NCI-H446 treated with DMSO at 0.1 percent for 48 hours (cell line): ENCODE data around the gene LAMB4.

Source experiments
- DNase-seq: peaks from one replicate; lab custom pipeline; 2025; lab: John Stamatoyannopoulos, UW

Gene LAMB4

GRCh38 chr7:108130261-108130660 is at the start of gene LAMB4:
LAMB4 (minus strand) TSS chr7:108130361; CDS start chr7:108123164, 7,197 bp downstream.
- DNase-seq, result no peak

- DNase-seq, result no peak
Observed at GRCh38 chr7:108178398-108178797, 48.2 kb upstream of the LAMB4 start.

- no peak for DNase-seq
Observed at GRCh38 chr7:108171164-108171563, 41.0 kb upstream of the LAMB4 start.

- DNase-seq, result no peak
Observed at GRCh38 chr7:108170251-108170650, 40.1 kb upstream of the LAMB4 start.

- no peak for DNase-seq
Observed at GRCh38 chr7:108167460-108167859, 37.3 kb upstream of the LAMB4 start.

GRCh38 chr7:108166687-108167086 is 36.5 kb upstream of the LAMB4 start:
- DNase-seq, result no peak

GRCh38 chr7:108165723-108166122 is 35.6 kb upstream of the LAMB4 start:
- DNase-seq, result no peak

GRCh38 chr7:108164946-108165345 is 34.8 kb upstream of the LAMB4 start:
- no peak for DNase-seq

- DNase-seq, result no peak
Observed at GRCh38 chr7:108164342-108164741, 34.2 kb upstream of the LAMB4 start.

GRCh38 chr7:108158776-108159175 is 28.6 kb upstream of the LAMB4 start:
- no peak for DNase-seq

- DNase-seq, result no peak
Observed at GRCh38 chr7:108157606-108158335, 27.6 kb upstream of the LAMB4 start.

- no peak for DNase-seq
Observed at GRCh38 chr7:108156897-108157605, 26.9 kb upstream of the LAMB4 start.

- no peak for DNase-seq
Observed at GRCh38 chr7:108152198-108152597, 22.0 kb upstream of the LAMB4 start.

GRCh38 chr7:108149908-108150307 is 19.7 kb upstream of the LAMB4 start:
- DNase-seq, result no peak

- no peak for DNase-seq
Observed at GRCh38 chr7:108149119-108149518, 19.0 kb upstream of the LAMB4 start.

- no peak for DNase-seq
Observed at GRCh38 chr7:108147031-108147563, 16.9 kb upstream of the LAMB4 start.

GRCh38 chr7:108146070-108146842 is 16.1 kb upstream of the LAMB4 start:
- peak; percentile 12 for DNase-seq

GRCh38 chr7:108145401-108145800 is 15.2 kb upstream of the LAMB4 start:
- DNase-seq, result no peak

- DNase-seq, result no peak
Observed at GRCh38 chr7:108144931-108145330, 14.8 kb upstream of the LAMB4 start.

- DNase-seq, result no peak
Observed at GRCh38 chr7:108143658-108144420, 13.7 kb upstream of the LAMB4 start.

- no peak for DNase-seq
Observed at GRCh38 chr7:108142675-108143259, 12.6 kb upstream of the LAMB4 start.
